Measurements from ENCODE around the gene AMPD3.

The AMPD3 gene

DNA sequence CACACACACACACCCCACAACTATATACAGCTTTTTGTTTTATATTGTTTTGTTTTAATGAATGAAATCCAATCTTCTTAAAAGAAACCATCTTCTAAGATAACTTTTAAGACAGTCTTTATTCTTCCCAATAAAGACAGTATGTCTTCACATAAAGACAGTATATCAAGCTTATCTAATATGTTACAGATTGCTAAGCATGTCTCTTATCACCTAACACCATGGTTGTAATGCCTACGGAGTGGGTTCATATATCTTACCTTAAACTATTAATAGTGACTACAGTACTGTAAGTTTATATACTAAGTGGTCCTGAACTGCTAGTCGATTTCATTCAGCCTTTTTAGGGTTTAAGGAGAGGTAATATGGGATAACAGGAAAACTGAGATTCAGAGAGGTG lies 77.5 kb downstream of the AMPD3 start:
- no peak for TF ChIP-seq YY1 (IDR thresholded peaks at IDR 0.05; ENCODE audit: low read depth)
- no peak for TF ChIP-seq RAD21 (IDR thresholded peaks at IDR 0.05; ENCODE audit: low read depth)
- TF ChIP-seq TCF12 (IDR thresholded peaks at IDR 0.05; ENCODE audit: low read depth): no peak
- TF ChIP-seq CREB1 (IDR thresholded peaks at IDR 0.05; ENCODE audit: low read depth): no peak
- TF ChIP-seq, protein P1, sequence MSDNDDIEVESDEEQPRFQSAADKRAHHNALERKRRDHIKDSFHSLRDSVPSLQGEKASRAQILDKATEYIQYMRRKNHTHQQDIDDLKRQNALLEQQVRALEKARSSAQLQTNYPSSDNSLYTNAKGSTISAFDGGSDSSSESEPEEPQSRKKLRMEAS (IDR thresholded peaks at IDR 0.05): no peak
- TF ChIP-seq EGR1 (IDR thresholded peaks at IDR 0.05): no peak
- TF ChIP-seq FOXM1 (IDR thresholded peaks at IDR 0.05; ENCODE audit: borderline replicate concordance, low read depth): no peak
- TF ChIP-seq CEBPB (IDR thresholded peaks at IDR 0.05): no peak
- TF ChIP-seq, protein P2, sequence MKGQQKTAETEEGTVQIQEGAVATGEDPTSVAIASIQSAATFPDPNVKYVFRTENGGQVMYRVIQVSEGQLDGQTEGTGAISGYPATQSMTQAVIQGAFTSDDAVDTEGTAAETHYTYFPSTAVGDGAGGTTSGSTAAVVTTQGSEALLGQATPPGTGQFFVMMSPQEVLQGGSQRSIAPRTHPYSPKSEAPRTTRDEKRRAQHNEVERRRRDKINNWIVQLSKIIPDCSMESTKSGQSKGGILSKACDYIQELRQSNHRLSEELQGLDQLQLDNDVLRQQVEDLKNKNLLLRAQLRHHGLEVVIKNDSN (IDR thresholded peaks at IDR 0.05): no peak
- TF ChIP-seq ZBTB7A (IDR thresholded peaks at IDR 0.05; ENCODE audit: low read depth): no peak
- TF ChIP-seq NFIC (IDR thresholded peaks at IDR 0.05): no peak
- TF ChIP-seq, protein P3, sequence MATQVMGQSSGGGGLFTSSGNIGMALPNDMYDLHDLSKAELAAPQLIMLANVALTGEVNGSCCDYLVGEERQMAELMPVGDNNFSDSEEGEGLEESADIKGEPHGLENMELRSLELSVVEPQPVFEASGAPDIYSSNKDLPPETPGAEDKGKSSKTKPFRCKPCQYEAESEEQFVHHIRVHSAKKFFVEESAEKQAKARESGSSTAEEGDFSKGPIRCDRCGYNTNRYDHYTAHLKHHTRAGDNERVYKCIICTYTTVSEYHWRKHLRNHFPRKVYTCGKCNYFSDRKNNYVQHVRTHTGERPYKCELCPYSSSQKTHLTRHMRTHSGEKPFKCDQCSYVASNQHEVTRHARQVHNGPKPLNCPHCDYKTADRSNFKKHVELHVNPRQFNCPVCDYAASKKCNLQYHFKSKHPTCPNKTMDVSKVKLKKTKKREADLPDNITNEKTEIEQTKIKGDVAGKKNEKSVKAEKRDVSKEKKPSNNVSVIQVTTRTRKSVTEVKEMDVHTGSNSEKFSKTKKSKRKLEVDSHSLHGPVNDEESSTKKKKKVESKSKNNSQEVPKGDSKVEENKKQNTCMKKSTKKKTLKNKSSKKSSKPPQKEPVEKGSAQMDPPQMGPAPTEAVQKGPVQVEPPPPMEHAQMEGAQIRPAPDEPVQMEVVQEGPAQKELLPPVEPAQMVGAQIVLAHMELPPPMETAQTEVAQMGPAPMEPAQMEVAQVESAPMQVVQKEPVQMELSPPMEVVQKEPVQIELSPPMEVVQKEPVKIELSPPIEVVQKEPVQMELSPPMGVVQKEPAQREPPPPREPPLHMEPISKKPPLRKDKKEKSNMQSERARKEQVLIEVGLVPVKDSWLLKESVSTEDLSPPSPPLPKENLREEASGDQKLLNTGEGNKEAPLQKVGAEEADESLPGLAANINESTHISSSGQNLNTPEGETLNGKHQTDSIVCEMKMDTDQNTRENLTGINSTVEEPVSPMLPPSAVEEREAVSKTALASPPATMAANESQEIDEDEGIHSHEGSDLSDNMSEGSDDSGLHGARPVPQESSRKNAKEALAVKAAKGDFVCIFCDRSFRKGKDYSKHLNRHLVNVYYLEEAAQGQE (IDR thresholded peaks at IDR 0.05; ENCODE audit: low read depth): no peak
- TF ChIP-seq TEAD4 (IDR thresholded peaks at IDR 0.05): no peak
- no peak for TF ChIP-seq EP300 (IDR thresholded peaks at IDR 0.05; ENCODE audit: borderline replicate concordance)

DNA sequence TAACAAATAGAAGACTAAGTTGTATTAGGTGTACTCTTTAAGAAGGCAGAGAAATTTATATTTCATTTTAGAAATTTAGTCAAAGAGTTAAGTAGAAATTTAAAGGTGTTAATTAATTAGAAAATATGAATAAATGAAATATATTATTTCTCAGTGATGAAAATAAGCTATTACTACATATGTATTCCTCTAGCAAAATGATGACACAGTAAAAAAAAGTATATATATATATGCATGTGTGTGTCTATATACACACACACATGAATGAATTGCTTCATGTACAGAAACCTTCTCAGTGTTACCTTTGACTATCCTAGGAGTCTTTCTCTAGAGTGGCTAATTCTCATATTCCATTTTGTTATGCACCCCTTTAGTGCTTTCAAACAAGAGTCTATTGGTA lies 78.3 kb downstream of the AMPD3 start:
- no peak for TF ChIP-seq CREB1 (IDR thresholded peaks at IDR 0.05; ENCODE audit: low read depth)
- TF ChIP-seq, protein P2 (IDR thresholded peaks at IDR 0.05): no peak
- no peak for TF ChIP-seq CEBPB (IDR thresholded peaks at IDR 0.05)
- no peak for TF ChIP-seq TAF1 (IDR thresholded peaks at IDR 0.05; ENCODE audit: low read depth)
- no peak for TF ChIP-seq YY1 (IDR thresholded peaks at IDR 0.05; ENCODE audit: low read depth)
- TF ChIP-seq TCF12 (IDR thresholded peaks at IDR 0.05; ENCODE audit: low read depth): no peak
- TF ChIP-seq, protein P3 (IDR thresholded peaks at IDR 0.05; ENCODE audit: low read depth): no peak
- no peak for TF ChIP-seq FOXM1 (IDR thresholded peaks at IDR 0.05; ENCODE audit: borderline replicate concordance, low read depth)
- TF ChIP-seq EP300 (IDR thresholded peaks at IDR 0.05; ENCODE audit: borderline replicate concordance): no peak
- TF ChIP-seq RAD21 (IDR thresholded peaks at IDR 0.05; ENCODE audit: low read depth): no peak
- TF ChIP-seq TEAD4 (IDR thresholded peaks at IDR 0.05): no peak
- TF ChIP-seq NFIC (IDR thresholded peaks at IDR 0.05): no peak
- TF ChIP-seq ZBTB7A (IDR thresholded peaks at IDR 0.05; ENCODE audit: low read depth): no peak
- TF ChIP-seq, protein P1 (IDR thresholded peaks at IDR 0.05): no peak
- TF ChIP-seq EGR1 (IDR thresholded peaks at IDR 0.05): no peak

DNA sequence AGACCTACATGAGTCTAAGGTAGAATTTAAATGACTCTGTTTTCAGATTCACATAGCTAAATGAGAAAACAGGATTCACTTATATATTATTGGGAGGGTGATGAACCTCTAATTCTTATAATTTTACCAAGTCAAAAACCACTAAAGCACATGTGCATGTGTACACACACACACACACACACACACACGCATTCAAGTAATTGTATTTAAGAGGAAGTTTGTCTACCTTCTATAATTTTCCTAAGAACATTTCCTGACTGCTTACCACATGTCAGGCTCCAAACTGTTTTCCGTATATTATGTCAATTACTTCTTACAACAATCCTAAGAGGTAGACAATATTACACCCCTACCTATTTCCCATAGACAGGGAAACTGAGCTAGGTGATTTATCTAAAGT lies 79.3 kb downstream of the AMPD3 start:
- no peak for TF ChIP-seq TEAD4 (IDR thresholded peaks at IDR 0.05)
- no peak for TF ChIP-seq RAD21 (IDR thresholded peaks at IDR 0.05; ENCODE audit: low read depth)
- TF ChIP-seq YY1 (IDR thresholded peaks at IDR 0.05; ENCODE audit: low read depth): no peak
- TF ChIP-seq EP300 (IDR thresholded peaks at IDR 0.05; ENCODE audit: borderline replicate concordance): no peak
- TF ChIP-seq NFIC (IDR thresholded peaks at IDR 0.05): no peak
- no peak for TF ChIP-seq EGR1 (IDR thresholded peaks at IDR 0.05)
- TF ChIP-seq TAF1 (IDR thresholded peaks at IDR 0.05; ENCODE audit: low read depth): no peak
- TF ChIP-seq ZBTB7A (IDR thresholded peaks at IDR 0.05; ENCODE audit: low read depth): no peak
- TF ChIP-seq, protein P1 (IDR thresholded peaks at IDR 0.05): no peak
- TF ChIP-seq, protein P3 (IDR thresholded peaks at IDR 0.05; ENCODE audit: low read depth): no peak
- no peak for TF ChIP-seq TCF12 (IDR thresholded peaks at IDR 0.05; ENCODE audit: low read depth)
- no peak for TF ChIP-seq CEBPB (IDR thresholded peaks at IDR 0.05)
- no peak for TF ChIP-seq CREB1 (IDR thresholded peaks at IDR 0.05; ENCODE audit: low read depth)
- TF ChIP-seq, protein P2 (IDR thresholded peaks at IDR 0.05): no peak
- no peak for TF ChIP-seq FOXM1 (IDR thresholded peaks at IDR 0.05; ENCODE audit: borderline replicate concordance, low read depth)
